ENCODE data around the gene LMX1A.

Gene LMX1A

GRCh38 chr1:165152727-165153126 lies 203.8 kb downstream of the LMX1A start:
- DNase-seq = no peak

- no peak for DNase-seq
Observed at GRCh38 chr1:165152109-165152508, 204.4 kb downstream of the LMX1A start.

Measured in fibroblast of skin of scalp (primary cell).